Upper lobe of right lung (tissue), 1 donor: ENCODE data around the gene BNIP5. TPM values are rescaled to one million over a fixed set of nuclear protein-coding genes. Genes with fewer than 3 reads are reported as not detected.

Experiments used
- ATAC-seq: fragments of 200-7000 bp; cut with Tn5 transposase; one replicate; pipeline ENCODE4 v1.9.1; 2020; ENCODE audit warnings: mild to moderate bottlenecking, moderate library complexity
- DNase-seq: peaks from one replicate; pipeline ENCODE4 v3.0.0-alpha.2; 2020
- H3K27ac ChIP-seq: fragments of 200-600 bp; one replicate; pipeline ENCODE4 v1.8.0; 2022
- H3K27me3 ChIP-seq: fragments of 200-600 bp; one replicate; pipeline ENCODE4 v1.8.0; 2022; ENCODE audit warnings: mild to moderate bottlenecking
- H3K36me3 ChIP-seq: fragments of 200-600 bp; one replicate; pipeline ENCODE4 v1.8.0; 2022
- H3K4me1 ChIP-seq: fragments of 200-600 bp; one replicate; pipeline ENCODE4 v1.8.0; 2022
- H3K4me3 ChIP-seq: fragments of 200-600 bp; one replicate; pipeline ENCODE4 v1.8.0; 2022; ENCODE audit warnings: mild to moderate bottlenecking
- H3K9me3 ChIP-seq: fragments of 200-600 bp; one replicate; pipeline ENCODE4 v1.8.0; 2022
- CTCF ChIP-seq: fragments of 200-600 bp; IDR thresholded peaks from one replicate; pipeline ENCODE4 v1.8.0; 2022; ENCODE audit warnings: antibody characterized with exemption
- intact Hi-C: fragments of 100-400 bp; cut with DNase I; formaldehyde crosslinking; loops from one replicate; pipeline ENCODE4 v1.11.0; 2022
- total RNA-seq: library from RNA; stranded (reverse); fragmentation: NEBNext Ultra II Directional; extraction: Animal tissue kit (Norgen Biotek cat#: 25700); gene quantifications from one replicate; pipeline ENCODE4 v1.2.1, GENCODE V29; 2021
- donor health status: DM: no; HTN: yes; CAD: no; lungs with severe emphysema.

Gene BNIP5
- total RNA-seq, 1 donor from 2014 or later: not detected

DNA sequence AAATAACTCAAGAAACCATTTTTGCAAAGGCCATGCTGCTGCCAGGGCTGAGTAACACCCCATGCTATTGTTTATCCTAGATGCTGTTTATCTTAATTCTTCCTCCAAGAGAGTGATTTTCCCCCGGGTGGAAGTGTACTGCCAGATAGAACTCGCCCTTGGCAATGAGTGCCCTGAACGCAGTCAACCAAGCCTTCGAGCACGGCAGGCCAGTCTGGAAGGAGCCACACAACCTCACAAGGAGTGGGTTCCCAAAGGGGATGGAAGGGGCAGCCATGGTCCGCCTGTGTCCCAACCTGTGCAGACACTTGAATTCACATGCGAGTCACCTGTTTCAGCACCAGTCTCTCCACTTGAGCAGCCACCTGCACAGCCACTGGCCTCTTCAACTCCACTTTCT, 34.9 kb downstream of the BNIP5 start:
- no peak for DNase-seq
- intact Hi-C loops: no loop called here

GRCh38 chr6:36301085-36301658, 35.5 kb downstream of the BNIP5 start:
- intact Hi-C loops: no loop called here
- no peaks in the 10 kb centered on the region for H3K9me3 ChIP-seq
- H3K27ac ChIP-seq: no peak overlapping the region
- H3K27me3 ChIP-seq: peaks cover 5% of the 10 kb centered on the region
- DNase-seq (no peak), ATAC-seq (no peak)
- H3K36me3 ChIP-seq: no peaks in the 10 kb centered on the region
- no peak overlapping the region for H3K4me3 ChIP-seq
- H3K4me1 ChIP-seq: no peaks in the 10 kb centered on the region
- no peak for TF ChIP-seq CTCF

More for the DNA sequence above, 34.9 kb downstream of the BNIP5 start:
- H3K4me3 ChIP-seq: no peak overlapping the region
- ATAC-seq: peak; percentile 6
- H3K27ac ChIP-seq: no peak overlapping the region
- peaks cover 5% of the 10 kb centered on the region for H3K27me3 ChIP-seq
- no peaks in the 10 kb centered on the region for H3K4me1 ChIP-seq
- no peaks in the 10 kb centered on the region for H3K9me3 ChIP-seq
- H3K36me3 ChIP-seq: no peaks in the 10 kb centered on the region
- TF ChIP-seq CTCF: no peak

GRCh38 chr6:36298027-36298426, 38.7 kb downstream of the BNIP5 start:
- no peak overlapping the region for H3K4me3 ChIP-seq
- intact Hi-C loops: no loop called here
- H3K27ac ChIP-seq: no peak overlapping the region
- H3K4me1 ChIP-seq: no peaks in the 10 kb centered on the region
- no peaks in the 10 kb centered on the region for H3K9me3 ChIP-seq
- no peak for ATAC-seq
- TF ChIP-seq CTCF: no peak
- no peak for DNase-seq
- H3K36me3 ChIP-seq: no peaks in the 10 kb centered on the region
- peaks cover 5% of the 10 kb centered on the region for H3K27me3 ChIP-seq

- no peak for TF ChIP-seq CTCF
- H3K9me3 ChIP-seq: no peaks in the 10 kb centered on the region
- no peak overlapping the region for H3K4me3 ChIP-seq
- ATAC-seq: no peak
- no peaks in the 10 kb centered on the region for H3K4me1 ChIP-seq
- no peak overlapping the region for H3K27ac ChIP-seq
- no peaks in the 10 kb centered on the region for H3K36me3 ChIP-seq
- peaks cover 5% of the 10 kb centered on the region for H3K27me3 ChIP-seq
- no peak for DNase-seq
- intact Hi-C loops: no loop called here
Measured at GRCh38 chr6:36297511-36297910, 39.2 kb downstream of the BNIP5 start.

DNA sequence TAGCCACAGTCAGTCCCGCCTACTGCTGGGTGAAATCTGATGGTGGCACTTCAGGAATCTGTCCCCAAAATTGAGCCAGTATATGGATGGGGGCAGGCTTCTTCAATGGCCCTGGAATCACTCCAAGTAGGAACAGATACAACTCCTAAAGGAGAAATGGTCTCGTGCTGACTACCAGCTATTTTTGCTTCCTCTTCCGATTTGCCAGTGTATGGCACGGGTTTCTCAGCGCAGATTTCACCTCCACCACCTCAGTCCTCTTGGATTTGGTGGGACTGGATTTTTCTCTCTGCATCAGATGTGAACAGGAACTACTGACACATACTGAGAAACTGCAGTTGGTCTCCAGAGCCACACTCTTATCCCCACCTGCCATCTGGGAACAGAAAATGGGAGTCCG, 39.6 kb downstream of the BNIP5 start:
- no peak for ATAC-seq
- intact Hi-C loops: no loop called here
- TF ChIP-seq CTCF: no peak

GRCh38 chr6:36296240-36296639, 40.4 kb downstream of the BNIP5 start:
- no peak for TF ChIP-seq CTCF
- no peaks in the 10 kb centered on the region for H3K36me3 ChIP-seq
- H3K27me3 ChIP-seq: peaks cover 5% of the 10 kb centered on the region
- H3K27ac ChIP-seq: no peak overlapping the region
- no peak for DNase-seq
- no peaks in the 10 kb centered on the region for H3K9me3 ChIP-seq
- no peak for ATAC-seq
- no peaks in the 10 kb centered on the region for H3K4me1 ChIP-seq
- no peak overlapping the region for H3K4me3 ChIP-seq
- intact Hi-C loops: no loop called here

More for the DNA sequence above, 39.6 kb downstream of the BNIP5 start:
- no peaks in the 10 kb centered on the region for H3K36me3 ChIP-seq
- peaks cover 5% of the 10 kb centered on the region for H3K27me3 ChIP-seq
- H3K4me1 ChIP-seq: no peaks in the 10 kb centered on the region
- DNase-seq: no peak
- no peak overlapping the region for H3K27ac ChIP-seq
- no peaks in the 10 kb centered on the region for H3K9me3 ChIP-seq
- no peak overlapping the region for H3K4me3 ChIP-seq
